Measurements from ENCODE around the gene CFAP46.

CFAP46 gene

GRCh38 chr10:132850246-132850645 lies 92.1 kb downstream of the CFAP46 start:
- TF ChIP-seq GATA3 (IDR thresholded peaks at IDR 0.05; ENCODE audit: low read depth, low read length), result no peak
- no peak for TF ChIP-seq GATA2 (IDR thresholded peaks at IDR 0.05; ENCODE audit: low read depth, low read length)

DNA sequence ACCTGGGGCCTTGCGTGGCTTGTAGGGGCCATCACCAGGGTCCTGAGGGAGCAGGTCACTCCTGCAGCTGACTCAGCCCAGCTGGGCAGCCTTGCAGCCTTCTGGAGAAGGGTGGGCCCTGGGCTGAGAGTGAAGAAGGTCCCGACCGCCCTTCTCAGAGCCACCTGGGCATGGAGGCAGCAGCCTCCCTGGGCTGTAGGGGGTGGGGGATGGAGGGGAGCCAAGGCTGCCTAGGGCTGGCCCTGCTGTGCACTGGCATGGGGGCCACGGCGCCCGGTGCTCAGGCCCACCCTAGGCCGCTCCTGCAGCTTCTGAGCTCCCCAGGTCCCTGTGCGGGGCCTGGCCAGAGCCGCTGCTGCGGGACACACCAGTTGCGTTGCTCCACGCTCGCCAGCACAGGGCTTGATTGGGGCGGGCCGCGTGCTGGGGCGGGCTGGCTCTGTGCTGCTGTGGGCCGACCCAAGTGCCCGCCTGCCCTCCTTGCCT lies 92.8 kb downstream of the CFAP46 start:
- TF ChIP-seq GATA3 (IDR thresholded peaks at IDR 0.05; ENCODE audit: low read depth, low read length), result no peak
- TF ChIP-seq GATA2 (IDR thresholded peaks at IDR 0.05; ENCODE audit: low read depth, low read length), result no peak

DNA sequence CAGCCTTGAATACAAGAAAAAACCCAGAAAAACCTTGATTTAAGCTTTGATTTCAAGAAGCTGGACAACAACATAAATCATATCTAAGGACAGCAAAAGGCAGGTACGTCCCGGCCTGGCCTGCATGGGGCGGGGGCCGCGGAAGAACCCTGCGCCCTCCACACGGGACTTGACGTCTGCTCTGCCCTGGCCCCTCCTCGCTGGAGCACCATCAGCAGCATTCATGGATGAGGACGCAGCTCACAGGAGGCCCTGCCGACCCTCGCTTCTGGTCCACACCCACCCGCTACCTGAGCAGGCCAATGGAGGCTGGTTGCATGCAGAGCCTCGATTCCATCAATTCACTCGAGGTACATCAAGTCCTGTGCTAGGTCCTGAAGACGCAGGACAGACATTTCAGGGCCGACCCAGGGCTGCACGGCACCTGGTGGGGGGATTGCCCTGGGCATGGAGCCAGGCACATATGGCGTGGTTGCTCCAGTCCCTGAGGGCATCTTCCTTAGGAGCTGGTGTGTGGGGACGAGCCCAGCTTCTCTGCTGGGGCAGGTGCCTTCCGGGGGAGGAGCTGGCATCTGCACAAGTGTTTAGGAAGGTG lies 93.3 kb downstream of the CFAP46 start:
- no peak for TF ChIP-seq GATA3 (IDR thresholded peaks at IDR 0.05; ENCODE audit: low read depth, low read length)
- no peak for TF ChIP-seq GATA2 (IDR thresholded peaks at IDR 0.05; ENCODE audit: low read depth, low read length)

DNA sequence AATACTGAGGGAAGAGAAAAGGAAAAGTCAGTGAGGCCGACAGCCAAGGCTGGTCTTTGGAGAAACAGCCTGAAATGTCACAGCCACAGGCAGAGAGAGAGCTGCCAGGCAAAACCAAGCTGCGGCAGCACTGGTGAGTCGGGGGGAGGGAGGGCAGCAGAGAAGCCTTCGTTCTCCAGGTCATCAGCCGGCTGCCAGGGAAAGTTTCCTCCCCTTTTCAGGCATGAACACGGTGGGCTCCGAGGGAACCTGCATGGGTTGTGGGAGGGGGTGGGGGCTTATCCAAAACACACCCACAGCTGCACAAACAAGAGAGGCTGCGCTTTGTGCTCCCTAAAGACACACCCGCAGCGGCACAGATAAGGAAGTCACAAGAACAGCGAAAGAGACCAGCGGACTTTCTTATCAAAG lies 94.1 kb downstream of the CFAP46 start:
- no peak for TF ChIP-seq GATA2 (IDR thresholded peaks at IDR 0.05; ENCODE audit: low read depth, low read length)
- TF ChIP-seq GATA3 (IDR thresholded peaks at IDR 0.05; ENCODE audit: low read depth, low read length), result no peak

DNA sequence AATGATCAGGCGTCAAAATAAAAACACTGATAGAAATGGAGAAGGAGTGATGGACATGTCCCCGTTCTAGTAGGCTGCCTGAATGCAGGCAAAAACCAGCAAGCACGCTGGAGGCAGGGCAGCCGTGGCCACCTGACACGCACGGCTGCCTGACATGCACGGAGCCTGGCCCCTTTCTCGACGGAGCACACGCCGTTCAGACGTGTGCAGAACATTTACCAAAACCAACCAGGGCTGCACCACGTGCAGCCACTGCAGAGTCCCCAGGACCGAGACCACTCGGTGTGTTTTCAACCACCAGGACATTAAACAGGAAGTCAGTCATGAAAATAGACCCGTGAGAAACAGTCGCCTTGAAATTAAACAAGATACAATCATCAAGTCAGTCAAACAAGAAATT lies 94.5 kb downstream of the CFAP46 start:
- TF ChIP-seq GATA2 (IDR thresholded peaks at IDR 0.05; ENCODE audit: low read depth, low read length), result no peak
- TF ChIP-seq GATA3 (IDR thresholded peaks at IDR 0.05; ENCODE audit: low read depth, low read length), result no peak

GRCh38 chr10:132847416-132847777 lies 95.0 kb downstream of the CFAP46 start:
- TF ChIP-seq GATA2 (IDR thresholded peaks at IDR 0.05; ENCODE audit: low read depth, low read length) (no peak), GATA3 (IDR thresholded peaks at IDR 0.05; ENCODE audit: low read depth, low read length) (no peak)

DNA sequence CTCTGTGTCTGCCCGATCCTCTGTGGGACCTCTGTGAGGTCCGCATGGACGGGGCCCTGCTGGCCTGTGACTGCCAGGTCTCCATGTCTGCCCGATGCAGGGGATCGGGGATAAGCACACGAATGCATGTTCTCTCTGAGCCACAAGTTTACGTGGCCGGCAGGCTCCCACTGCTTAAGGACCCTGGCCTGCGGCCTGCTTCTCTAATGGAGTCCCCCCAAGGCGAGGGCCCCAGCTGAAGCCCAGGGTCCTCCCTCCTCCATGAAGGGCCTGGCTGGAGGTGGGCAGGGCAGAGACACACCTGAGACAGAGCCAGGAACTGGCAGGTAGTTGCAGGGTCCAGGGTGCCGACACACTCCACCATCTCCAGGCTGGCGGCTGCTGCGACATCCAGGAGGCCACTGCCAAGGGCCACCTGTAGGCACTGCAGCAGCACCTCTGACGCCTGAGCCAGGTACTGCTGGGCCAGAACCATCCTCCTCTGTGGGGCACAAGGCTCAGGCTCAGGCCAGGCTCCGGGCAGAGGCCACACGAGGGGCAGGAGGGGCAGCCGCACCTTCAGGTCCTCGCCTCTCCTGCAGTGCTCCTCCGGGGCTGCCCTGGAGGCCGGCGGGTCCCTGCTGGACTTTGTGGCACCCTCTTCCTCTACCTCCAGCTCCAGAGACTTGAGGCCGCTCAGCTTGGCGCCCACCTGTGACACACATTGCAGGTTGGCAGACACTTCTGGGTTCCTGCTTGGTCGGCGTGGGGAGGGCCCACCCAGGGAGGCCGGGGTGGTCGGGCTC lies 95.5 kb downstream of the CFAP46 start:
- TF ChIP-seq GATA3 (IDR thresholded peaks at IDR 0.05; ENCODE audit: low read depth, low read length), result no peak
- no peak for TF ChIP-seq GATA2 (IDR thresholded peaks at IDR 0.05; ENCODE audit: low read depth, low read length)

- TF ChIP-seq GATA2 (IDR thresholded peaks at IDR 0.05; ENCODE audit: low read depth, low read length), result no peak
These were observed 96.4 kb downstream of the CFAP46 start for GRCh38 chr10:132845780-132846595.

GRCh38 chr10:132845041-132845551 lies 97.3 kb downstream of the CFAP46 start:
- no peak for TF ChIP-seq GATA3 (IDR thresholded peaks at IDR 0.05; ENCODE audit: low read depth, low read length)
- no peak for TF ChIP-seq GATA2 (IDR thresholded peaks at IDR 0.05; ENCODE audit: low read depth, low read length)

GRCh38 chr10:132844069-132844809 lies 98.1 kb downstream of the CFAP46 start:
- TF ChIP-seq GATA3 (IDR thresholded peaks at IDR 0.05; ENCODE audit: low read depth, low read length) (no peak), GATA2 (IDR thresholded peaks at IDR 0.05; ENCODE audit: low read depth, low read length) (no peak)

GRCh38 chr10:132842397-132842796 lies 100.0 kb downstream of the CFAP46 start:
- TF ChIP-seq GATA3 (IDR thresholded peaks at IDR 0.05; ENCODE audit: low read depth, low read length) (no peak), GATA2 (IDR thresholded peaks at IDR 0.05; ENCODE audit: low read depth, low read length) (no peak)

DNA sequence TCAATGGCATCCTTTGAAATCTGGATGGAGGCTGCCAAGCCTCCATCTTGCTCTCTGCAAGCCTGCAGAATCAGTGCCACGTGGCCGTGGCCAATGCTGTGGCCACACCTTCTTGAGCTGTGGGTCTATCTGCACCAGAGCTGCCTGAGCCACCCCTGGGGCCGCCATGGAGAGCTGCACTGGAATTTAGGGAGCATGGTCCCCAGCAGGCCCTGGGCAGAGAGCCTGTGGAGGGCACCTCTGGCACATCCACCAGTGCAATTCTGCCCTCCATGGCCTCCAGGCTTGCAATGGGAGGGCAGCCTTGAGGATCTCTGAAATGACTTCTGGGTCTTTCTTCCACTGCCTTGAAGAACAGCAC lies 100.8 kb downstream of the CFAP46 start:
- TF ChIP-seq GATA2 (IDR thresholded peaks at IDR 0.05; ENCODE audit: low read depth, low read length) (no peak), GATA3 (IDR thresholded peaks at IDR 0.05; ENCODE audit: low read depth, low read length) (no peak)

- no peak for TF ChIP-seq GATA2 (IDR thresholded peaks at IDR 0.05; ENCODE audit: low read depth, low read length)
- no peak for TF ChIP-seq GATA3 (IDR thresholded peaks at IDR 0.05; ENCODE audit: low read depth, low read length)
These were observed 101.4 kb downstream of the CFAP46 start for GRCh38 chr10:132840698-132841614.

Measured in SH-SY5Y (cell line).